Neural progenitor cell (in vitro differentiated cells): ENCODE data around the gene SLC25A4.

Experiments used
- EZH2 ChIP-seq: fragments of 200-600 bp; sonication (generic); IDR thresholded peaks from 2 replicates; pipeline ENCODE4 v1.6.1; 2017; ENCODE audit warnings: antibody characterized with exemption, mild to moderate bottlenecking, moderate library complexity
- EZH2phosphoT487 ChIP-seq: fragments of 200-600 bp; sonication (generic); IDR thresholded peaks from 2 replicates; pipeline ENCODE4 v1.6.1; 2017; ENCODE audit warnings: antibody characterized with exemption
- TF ChIP-seq, protein P1 (sequence below): fragments of 200-600 bp; sonication (generic); IDR thresholded peaks from 2 replicates; pipeline ENCODE4 v1.5.1; 2017; ENCODE audit warnings: antibody characterized with exemption, mild to moderate bottlenecking

DNA sequence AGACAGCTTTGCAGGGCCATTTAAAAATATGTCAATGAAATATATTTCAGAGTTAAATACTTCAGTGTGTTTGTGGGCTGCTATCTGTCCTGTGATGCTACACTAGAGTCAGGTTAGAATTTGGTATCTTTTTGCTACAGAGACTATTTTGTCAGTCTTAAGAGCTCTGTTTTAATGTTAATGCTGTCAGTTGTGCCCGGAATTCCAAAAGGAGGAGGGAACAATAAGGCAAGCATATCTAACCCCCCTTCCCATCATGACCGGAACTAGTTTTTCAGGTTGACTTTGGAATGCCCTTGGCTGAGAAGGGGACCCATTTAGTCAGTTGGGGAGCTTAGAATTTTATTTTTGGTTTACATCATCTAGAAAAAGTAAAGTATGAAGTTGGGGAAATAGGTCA lies 34.9 kb upstream of the SLC25A4 start:
- TF ChIP-seq, protein P1, sequence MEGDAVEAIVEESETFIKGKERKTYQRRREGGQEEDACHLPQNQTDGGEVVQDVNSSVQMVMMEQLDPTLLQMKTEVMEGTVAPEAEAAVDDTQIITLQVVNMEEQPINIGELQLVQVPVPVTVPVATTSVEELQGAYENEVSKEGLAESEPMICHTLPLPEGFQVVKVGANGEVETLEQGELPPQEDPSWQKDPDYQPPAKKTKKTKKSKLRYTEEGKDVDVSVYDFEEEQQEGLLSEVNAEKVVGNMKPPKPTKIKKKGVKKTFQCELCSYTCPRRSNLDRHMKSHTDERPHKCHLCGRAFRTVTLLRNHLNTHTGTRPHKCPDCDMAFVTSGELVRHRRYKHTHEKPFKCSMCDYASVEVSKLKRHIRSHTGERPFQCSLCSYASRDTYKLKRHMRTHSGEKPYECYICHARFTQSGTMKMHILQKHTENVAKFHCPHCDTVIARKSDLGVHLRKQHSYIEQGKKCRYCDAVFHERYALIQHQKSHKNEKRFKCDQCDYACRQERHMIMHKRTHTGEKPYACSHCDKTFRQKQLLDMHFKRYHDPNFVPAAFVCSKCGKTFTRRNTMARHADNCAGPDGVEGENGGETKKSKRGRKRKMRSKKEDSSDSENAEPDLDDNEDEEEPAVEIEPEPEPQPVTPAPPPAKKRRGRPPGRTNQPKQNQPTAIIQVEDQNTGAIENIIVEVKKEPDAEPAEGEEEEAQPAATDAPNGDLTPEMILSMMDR, result no peak
- TF ChIP-seq EZH2phosphoT487 (no peak), EZH2 (no peak)
